Mesenchymal stem cell (in vitro differentiated cells and primary cell): ENCODE data around the gene DRC7.
"Not testable (repeated sequence)": the region's sequence is repeated elsewhere in the genome, so short reads cannot be mapped to it uniquely, and the experiment has no call there.

Experiments used
- DNase-seq: peaks from one replicate; pipeline ENCODE4 v3.0.0-alpha.2; 2013
- H2AFZ ChIP-seq: one replicate; pipeline ENCODE4 v1.6.1; 2013; ENCODE audit warnings: low read depth, mild to moderate bottlenecking, control low read depth, inconsistent platforms, low read length, moderate library complexity
- H2AK5ac ChIP-seq: 2 replicates; pipeline ENCODE4 v1.6.1; 2013; ENCODE audit warnings: low read length, moderate library complexity, mild to moderate bottlenecking, inconsistent platforms; ENCODE audit not compliant: severe bottlenecking
- H2BK120ac ChIP-seq: one replicate; pipeline ENCODE4 v1.6.1; 2013; ENCODE audit warnings: low read depth, mild to moderate bottlenecking, inconsistent platforms, low read length, moderate library complexity
- H2BK12ac ChIP-seq, 2 experiments: one replicate each; pipeline ENCODE4 v1.6.1; 2013; ENCODE audit warnings: inconsistent platforms in 2 of 2, low read length in 2 of 2, mild to moderate bottlenecking in 2 of 2, moderate library complexity in 2 of 2, control low read depth in 1 of 2
- H2BK15ac ChIP-seq: one replicate; pipeline ENCODE4 v1.6.1; 2013; ENCODE audit warnings: mild to moderate bottlenecking, low read depth, inconsistent platforms; ENCODE audit not compliant: poor library complexity, severe bottlenecking
- H2BK5ac ChIP-seq: 2 replicates; pipeline ENCODE4 v1.6.1; 2013; ENCODE audit warnings: low read depth, mild to moderate bottlenecking, low read length, control low read depth, inconsistent platforms; ENCODE audit not compliant: poor library complexity, severe bottlenecking
- H3K14ac ChIP-seq, 2 experiments: one replicate each; pipeline ENCODE4 v1.6.1; 2013; ENCODE audit warnings: inconsistent platforms in 2 of 2, low read length in 2 of 2, control low read depth in 1 of 2, mild to moderate bottlenecking in 1 of 2, moderate library complexity in 1 of 2
- H3K18ac ChIP-seq, 2 experiments: one replicate each; pipeline ENCODE4 v1.6.1; 2013; ENCODE audit warnings: inconsistent platforms in 2 of 2, low read length in 2 of 2, control low read depth in 1 of 2, low read depth in 1 of 2, mild to moderate bottlenecking in 1 of 2
- H3K23ac ChIP-seq, 2 experiments: one replicate each; pipeline ENCODE4 v1.6.1; 2013; ENCODE audit warnings: inconsistent platforms in 2 of 2, low read length in 2 of 2, mild to moderate bottlenecking in 2 of 2, moderate library complexity in 2 of 2, control low read depth in 1 of 2
- H3K27ac ChIP-seq: 2 replicates; pipeline ENCODE4 v1.5.1; 2013; ENCODE audit warnings: mild to moderate bottlenecking, moderate library complexity, low read length, control low read depth, inconsistent platforms; ENCODE audit not compliant: poor library complexity, severe bottlenecking
- H3K27me3 ChIP-seq, 2 experiments: 2 replicates each; pipeline versions ENCODE4 v1.6.1 to v1.7.0; 2013; ENCODE audit warnings: low read length in 2 of 2, mild to moderate bottlenecking in 2 of 2, moderate library complexity in 2 of 2, control low read depth in 1 of 2, inconsistent platforms in 1 of 2; ENCODE audit not compliant: control insufficient read depth in 1 of 2, insufficient read depth in 1 of 2
- H3K36me3 ChIP-seq, 2 experiments: 2 replicates each; pipeline versions ENCODE4 v1.6.1 to v1.7.0; 2013; ENCODE audit warnings: low read length in 2 of 2, control low read depth in 1 of 2, inconsistent platforms in 1 of 2, low read depth in 1 of 2, mild to moderate bottlenecking in 1 of 2; ENCODE audit not compliant: insufficient read depth in 2 of 2, control insufficient read depth in 1 of 2
- H3K4ac ChIP-seq, 2 experiments: one replicate each; pipeline ENCODE4 v1.6.1; 2013; ENCODE audit warnings: inconsistent platforms in 2 of 2, low read length in 2 of 2, mild to moderate bottlenecking in 2 of 2, moderate library complexity in 2 of 2, control low read depth in 1 of 2, low read depth in 1 of 2
- H3K4me1 ChIP-seq: 2 replicates; pipeline ENCODE4 v1.6.1; 2013; ENCODE audit warnings: low read depth, low read length, control low read depth; ENCODE audit not compliant: control insufficient read depth, insufficient read depth
- H3K4me2 ChIP-seq: 2 replicates; pipeline ENCODE4 v1.6.1; 2013; ENCODE audit warnings: low read length, mild to moderate bottlenecking, inconsistent platforms; ENCODE audit not compliant: poor library complexity, severe bottlenecking
- H3K4me3 ChIP-seq, 2 experiments: 2 replicates each; pipeline versions ENCODE4 v1.5.1 to v1.7.0; 2013; ENCODE audit warnings: low read length in 2 of 2, mild to moderate bottlenecking in 2 of 2, control low read depth in 1 of 2, low read depth in 1 of 2; ENCODE audit not compliant: insufficient read depth in 1 of 2
- H3K79me1 ChIP-seq: replicated peaks from 2 replicates; pipeline ENCODE4 v1.6.1; 2013; ENCODE audit warnings: mild to moderate bottlenecking, control low read depth, low read length, inconsistent platforms; ENCODE audit not compliant: poor library complexity, severe bottlenecking
- H3K9ac ChIP-seq: 2 replicates; pipeline ENCODE4 v1.7.0; 2013; ENCODE audit warnings: mild to moderate bottlenecking, low read length, moderate library complexity
- H3K9me3 ChIP-seq: 2 replicates; pipeline ENCODE4 v1.7.0; 2013; ENCODE audit warnings: mild to moderate bottlenecking, low read length; ENCODE audit not compliant: control insufficient read depth
- H4K8ac ChIP-seq: one replicate; pipeline ENCODE4 v1.6.1; 2013; ENCODE audit warnings: inconsistent platforms, mild to moderate bottlenecking, low read length, moderate library complexity
- H4K91ac ChIP-seq: one replicate; pipeline ENCODE4 v1.6.1; 2013; ENCODE audit warnings: mild to moderate bottlenecking, low read length, inconsistent platforms
- WGBS: methylation state at CpG from one replicate; pipeline ENCODE4 v1.1.7; 2013; ENCODE audit warnings: mixed read lengths; 5-methylcytosine and 5-hydroxymethylcytosine counted together

The DRC7 gene

GRCh38 chr16:57746316-57746715, 51.7 kb downstream of the DRC7 start:
- H3K4ac ChIP-seq, H3K9me3 ChIP-seq, H3K79me1 ChIP-seq, H3K4me3 ChIP-seq, H3K23ac ChIP-seq, H3K27me3 ChIP-seq, H4K8ac ChIP-seq, H2BK120ac ChIP-seq, H2BK15ac ChIP-seq, H2BK5ac ChIP-seq, H3K9ac ChIP-seq, H3K14ac ChIP-seq, H3K27ac ChIP-seq, H3K18ac ChIP-seq, H3K4me2 ChIP-seq, H2AK5ac ChIP-seq, H2AFZ ChIP-seq, H2BK12ac ChIP-seq, H4K91ac ChIP-seq, DNase-seq, H3K4me1 ChIP-seq: not testable (repeated sequence)
- H3K36me3 ChIP-seq: peaks cover 33 to 55% of the 10 kb centered on the region in 2 experiments
- 95% methylated on average over 7 of the region's 7 CpGs for WGBS

- Histone ChIP-seq H3K18ac (no peak overlapping the region), H4K91ac (no peak overlapping the region), H3K9ac (no peak overlapping the region), H3K23ac (no peak overlapping the region), H3K14ac (no peak overlapping the region), H3K36me3 (peaks cover 38 to 56% of the 10 kb centered on the region in 2 experiments), H3K4ac (no peak overlapping the region), H2BK5ac (no peak overlapping the region), H3K27ac (no peak overlapping the region), H2BK15ac (no peak overlapping the region), H3K9me3 (no peaks in the 10 kb centered on the region), H2AFZ (no peak overlapping the region), H3K4me2 (no peak overlapping the region), H2AK5ac (no peak overlapping the region), H3K79me1 (no peaks in the 10 kb centered on the region), H3K27me3 (no peaks in the 10 kb centered on the region), H2BK12ac (no peak overlapping the region), H3K4me3 (no peak overlapping the region), H2BK120ac (no peak overlapping the region), H4K8ac (no peak overlapping the region), H3K4me1 (no peaks in the 10 kb centered on the region)
- DNase-seq: no peak
- 94% methylated on average over 7 of the region's 7 CpGs for WGBS
Measured at GRCh38 chr16:57747091-57747490, 52.5 kb downstream of the DRC7 start.

- H3K79me1 ChIP-seq: no peaks in the 10 kb centered on the region
- H3K4me1 ChIP-seq: no peaks in the 10 kb centered on the region
- H3K36me3 ChIP-seq: peaks cover 36 to 60% of the 10 kb centered on the region in 2 experiments
- no peak overlapping the region for H2AK5ac ChIP-seq
- H3K14ac ChIP-seq: no peak overlapping the region
- H3K4me2 ChIP-seq: no peak overlapping the region
- H3K18ac ChIP-seq: no peak overlapping the region
- H2BK120ac ChIP-seq: no peak overlapping the region
- H3K4me3 ChIP-seq: no peak overlapping the region
- H4K91ac ChIP-seq: no peak overlapping the region
- no peak for DNase-seq
- no peak overlapping the region for H3K4ac ChIP-seq
- H3K9me3 ChIP-seq: no peaks in the 10 kb centered on the region
- H2BK15ac ChIP-seq: no peak overlapping the region
- H2BK12ac ChIP-seq: no peak overlapping the region
- H3K9ac ChIP-seq: no peak overlapping the region
- 95% methylated on average over 12 of the region's 12 CpGs for WGBS
- no peak overlapping the region for H4K8ac ChIP-seq
- no peak overlapping the region for H2BK5ac ChIP-seq
- no peak overlapping the region for H2AFZ ChIP-seq
- no peaks in the 10 kb centered on the region for H3K27me3 ChIP-seq
- H3K27ac ChIP-seq: no peak overlapping the region
- H3K23ac ChIP-seq: no peak overlapping the region
Measured at GRCh38 chr16:57747496-57747895, 52.9 kb downstream of the DRC7 start.

- Histone ChIP-seq H2BK15ac (no peak overlapping the region), H3K27ac (no peak overlapping the region), H3K14ac (no peak overlapping the region), H3K4ac (no peak overlapping the region), H3K18ac (no peak overlapping the region), H2AK5ac (no peak overlapping the region), H3K9ac (no peak overlapping the region), H2BK12ac (no peak overlapping the region), H3K27me3 (no peaks in the 10 kb centered on the region), H3K36me3 (peaks cover 33 to 65% of the 10 kb centered on the region in 2 experiments), H3K23ac (no peak overlapping the region), H2BK5ac (no peak overlapping the region), H3K9me3 (no peaks in the 10 kb centered on the region), H3K4me1 (no peaks in the 10 kb centered on the region), H3K4me2 (no peak overlapping the region), H3K79me1 (no peaks in the 10 kb centered on the region), H4K91ac (no peak overlapping the region), H2BK120ac (no peak overlapping the region), H3K4me3 (no peak overlapping the region), H2AFZ (no peak overlapping the region), H4K8ac (no peak overlapping the region)
- WGBS: 98% methylated on average over 6 of the region's 6 CpGs
- DNase-seq: no peak
Measured at GRCh38 chr16:57747996-57748395, 53.4 kb downstream of the DRC7 start.
